Bronchial epithelial cell (primary cell): Measurements from ENCODE around the gene CTXN1. TPM values are rescaled to one million over a fixed set of nuclear protein-coding genes. Genes with fewer than 3 reads are reported as not detected.
"Not testable (repeated sequence)": the region's sequence is repeated elsewhere in the genome, so short reads cannot be mapped to it uniquely, and the experiment has no call there.

Source experiments
- DNase-seq: peaks from one replicate; pipeline ENCODE4 v3.0.0-alpha.2; 2010; ENCODE audit warnings: low read depth
- FAIRE-seq: peaks from 2 replicates; lab custom pipeline; 2011; peaks lifted over from hg19 to GRCh38; lab: Jason Lieb, UNC
- H3K27me3 ChIP-seq: 2 replicates; pipeline ENCODE4 v1.5.1; 2011; ENCODE audit warnings: low read length; ENCODE audit not compliant: control insufficient read depth, insufficient read depth
- H3K36me3 ChIP-seq: 2 replicates; pipeline ENCODE4 v1.5.1; 2011; ENCODE audit warnings: low read length; ENCODE audit not compliant: control insufficient read depth, insufficient read depth
- H3K4me3 ChIP-seq: 2 replicates; pipeline ENCODE4 v1.5.1; 2011; ENCODE audit warnings: mild to moderate bottlenecking, low read depth, low read length, control low read depth
- total RNA-seq: library from RNA; depleted of rRNA; stranded (reverse); fragments of >200 nt; gene quantifications from 2 replicates; pipeline ENCODE4 v1.2.1, GENCODE V29; 2014
- TF ChIP-seq, protein P1 (sequence below): IDR thresholded peaks from 2 replicates; pipeline ENCODE4 v1.5.1; 2011; ENCODE audit warnings: mild to moderate bottlenecking, moderate library complexity, low read length, control low read depth, inconsistent platforms; ENCODE audit not compliant: insufficient read depth, severe bottlenecking

Gene CTXN1
- total RNA-seq, 1 donor from 2014 or later: 0.26 TPM

DNA sequence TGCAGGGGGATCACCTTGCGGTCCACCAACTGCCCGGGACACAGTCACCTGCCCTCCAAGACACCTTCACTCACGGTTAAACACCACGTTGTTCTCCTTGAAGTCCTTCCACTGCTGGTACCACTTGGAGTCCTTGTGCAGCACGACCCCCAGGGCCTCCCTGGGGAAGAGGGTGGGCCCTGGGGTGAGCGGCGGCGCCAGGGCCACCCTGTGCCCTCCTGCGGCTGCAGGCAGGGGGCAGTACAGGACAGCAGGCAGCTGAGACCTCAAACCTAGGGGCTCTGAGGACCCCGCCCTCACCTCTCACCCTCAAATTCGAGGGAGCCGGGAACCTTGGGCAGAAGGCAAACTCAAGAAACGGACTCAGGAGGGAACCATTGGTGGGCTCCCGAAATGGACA lies 7.5 kb upstream of the CTXN1 start:
- FAIRE-seq (no peak), DNase-seq (no peak)
- Histone ChIP-seq H3K36me3 (peaks cover 31% of the 10 kb centered on the region), H3K4me3 (no peak overlapping the region), H3K27me3 (no peaks in the 10 kb centered on the region)
- TF ChIP-seq, protein P1, sequence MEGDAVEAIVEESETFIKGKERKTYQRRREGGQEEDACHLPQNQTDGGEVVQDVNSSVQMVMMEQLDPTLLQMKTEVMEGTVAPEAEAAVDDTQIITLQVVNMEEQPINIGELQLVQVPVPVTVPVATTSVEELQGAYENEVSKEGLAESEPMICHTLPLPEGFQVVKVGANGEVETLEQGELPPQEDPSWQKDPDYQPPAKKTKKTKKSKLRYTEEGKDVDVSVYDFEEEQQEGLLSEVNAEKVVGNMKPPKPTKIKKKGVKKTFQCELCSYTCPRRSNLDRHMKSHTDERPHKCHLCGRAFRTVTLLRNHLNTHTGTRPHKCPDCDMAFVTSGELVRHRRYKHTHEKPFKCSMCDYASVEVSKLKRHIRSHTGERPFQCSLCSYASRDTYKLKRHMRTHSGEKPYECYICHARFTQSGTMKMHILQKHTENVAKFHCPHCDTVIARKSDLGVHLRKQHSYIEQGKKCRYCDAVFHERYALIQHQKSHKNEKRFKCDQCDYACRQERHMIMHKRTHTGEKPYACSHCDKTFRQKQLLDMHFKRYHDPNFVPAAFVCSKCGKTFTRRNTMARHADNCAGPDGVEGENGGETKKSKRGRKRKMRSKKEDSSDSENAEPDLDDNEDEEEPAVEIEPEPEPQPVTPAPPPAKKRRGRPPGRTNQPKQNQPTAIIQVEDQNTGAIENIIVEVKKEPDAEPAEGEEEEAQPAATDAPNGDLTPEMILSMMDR: peak; percentile 31

- no peak for DNase-seq
- TF ChIP-seq, protein P1: no peak
- Histone ChIP-seq H3K27me3 (no peaks in the 10 kb centered on the region), H3K4me3 (no peak overlapping the region), H3K36me3 (peaks cover 31% of the 10 kb centered on the region)
- no peak for FAIRE-seq
Measured at GRCh38 chr19:7932930-7933300, 7.0 kb upstream of the CTXN1 start.

GRCh38 chr19:7932276-7932929 lies 6.5 kb upstream of the CTXN1 start:
- DNase-seq (no peak), FAIRE-seq (no peak)
- TF ChIP-seq, protein P1: no peak
- H3K27me3 ChIP-seq: no peaks in the 10 kb centered on the region
- H3K4me3 ChIP-seq: no peak overlapping the region
- H3K36me3 ChIP-seq: peaks cover 31% of the 10 kb centered on the region

GRCh38 chr19:7931221-7932061 lies 5.5 kb upstream of the CTXN1 start:
- H3K36me3 ChIP-seq: peaks cover 32% of the 10 kb centered on the region
- H3K27me3 ChIP-seq: no peaks in the 10 kb centered on the region
- H3K4me3 ChIP-seq: no peak overlapping the region
- TF ChIP-seq, protein P1: no peak
- DNase-seq (no peak), FAIRE-seq (no peak)

DNA sequence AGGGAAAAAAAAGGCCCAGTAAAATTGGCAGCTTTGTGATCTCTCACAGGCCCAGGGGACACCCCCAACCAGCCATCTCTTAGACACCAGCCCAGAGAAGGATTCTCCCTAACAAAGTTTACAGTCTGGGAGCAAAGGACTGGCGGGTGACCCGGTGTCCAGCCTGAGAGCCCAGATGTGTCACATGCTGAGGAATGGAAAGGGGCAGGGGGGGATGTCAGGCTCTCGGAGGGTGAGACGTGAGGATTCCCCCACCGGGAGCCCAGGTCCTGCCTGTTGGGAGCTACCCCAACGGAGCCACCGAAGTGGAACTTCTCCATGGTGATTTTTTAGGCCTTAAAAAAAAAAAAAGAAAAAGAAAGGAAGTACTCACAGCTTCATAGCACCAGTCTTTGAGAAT lies 4.8 kb upstream of the CTXN1 start:
- no peak overlapping the region for H3K4me3 ChIP-seq
- DNase-seq (no peak), FAIRE-seq (no peak)
- H3K27me3 ChIP-seq: no peaks in the 10 kb centered on the region
- H3K36me3 ChIP-seq: peaks cover 30% of the 10 kb centered on the region
- TF ChIP-seq, protein P1: no peak

- not testable (repeated sequence) for FAIRE-seq, H3K4me3 ChIP-seq, DNase-seq, H3K27me3 ChIP-seq
- peaks cover 27% of the 10 kb centered on the region for H3K36me3 ChIP-seq
Measured at GRCh38 chr19:7930030-7930429, 4.1 kb upstream of the CTXN1 start.
